GM18951 (cell line): ENCODE data around the gene ZNF853.

Experiments used
- POLR2A ChIP-seq: IDR thresholded peaks from 4 replicates; pipeline ENCODE4 v1.6.1; 2011; ENCODE audit warnings: mild to moderate bottlenecking; ENCODE audit not compliant: insufficient read length, insufficient read depth; ENCODE audit errors: extremely low read depth
- in situ Hi-C: fragments of 300-500 bp; cut with MboI; formaldehyde crosslinking; loops from one replicate; pipeline ENCODE4 v1.12.0; 2022; ENCODE audit warnings: low sequenced_read_pairs, mixed read lengths, inconsistent platforms; ENCODE audit not compliant: unreplicated experiment

ZNF853 gene

GRCh38 chr7:6589151-6589828 lies 26.1 kb upstream of the ZNF853 start:
- in situ Hi-C loops = no loop called here
- TF ChIP-seq POLR2A = no peak

GRCh38 chr7:6589829-6590644 lies 25.4 kb upstream of the ZNF853 start, which contains the start of gene INTS15:
Gene INTS15 (plus strand): TSS chr7:6590021. CDS start chr7:6590284, 263 bp downstream.
- peak; percentile 97 for TF ChIP-seq POLR2A
- in situ Hi-C loops = no loop called here

GRCh38 chr7:6590645-6591110 lies 24.7 kb upstream of the ZNF853 start:
- in situ Hi-C loops = no loop called here
- TF ChIP-seq POLR2A = no peak

GRCh38 chr7:6600093-6600492 lies 15.3 kb upstream of the ZNF853 start:
- in situ Hi-C loops = no loop called here
- TF ChIP-seq POLR2A = no peak

- in situ Hi-C loops = no loop called here
- TF ChIP-seq POLR2A = no peak
Observed at GRCh38 chr7:6604458-6604857, 11.0 kb upstream of the ZNF853 start.

- no peak for TF ChIP-seq POLR2A
- in situ Hi-C loops = no loop called here
Observed at GRCh38 chr7:6606866-6607583, 8.4 kb upstream of the ZNF853 start.

GRCh38 chr7:6607651-6608051 lies 7.8 kb upstream of the ZNF853 start:
- no peak for TF ChIP-seq POLR2A
- in situ Hi-C loops = no loop called here

GRCh38 chr7:6608081-6608480 lies 7.3 kb upstream of the ZNF853 start:
- in situ Hi-C loops = no loop called here
- TF ChIP-seq POLR2A = no peak

GRCh38 chr7:6608794-6609193 lies 6.6 kb upstream of the ZNF853 start:
- in situ Hi-C loops = no loop called here
- TF ChIP-seq POLR2A = no peak

- no peak for TF ChIP-seq POLR2A
- in situ Hi-C loops = no loop called here
Observed at GRCh38 chr7:6612819-6613218, 2.6 kb upstream of the ZNF853 start.

GRCh38 chr7:6613706-6614105 lies 1.7 kb upstream of the ZNF853 start:
- in situ Hi-C loops = no loop called here

GRCh38 chr7:6615723-6616555 lies 529 bp downstream of the ZNF853 start:
- in situ Hi-C loops = no loop called here
- no peak for TF ChIP-seq POLR2A

More at GRCh38 chr7:6613706-6614105, 1.7 kb upstream of the ZNF853 start:
- no peak for TF ChIP-seq POLR2A
